SK-N-MC (cell line): ENCODE data around the gene SOX4.

Experiments used
- EZH2 ChIP-seq: fragments of 200-600 bp; sonication (generic); IDR thresholded peaks from one replicate; pipeline ENCODE4 v1.6.1; 2017; ENCODE audit warnings: antibody characterized with exemption
- FOXP2 ChIP-seq: optimal IDR thresholded peaks from 2 replicates; pipeline ENCODE3; 2011; ENCODE audit warnings: mild to moderate bottlenecking, moderate library complexity; ENCODE audit not compliant: insufficient read depth; ENCODE audit errors: extremely low read length, control extremely low read depth
- POLR2AphosphoS5 ChIP-seq: IDR thresholded peaks from 2 replicates; pipeline ENCODE4 v1.6.1; 2012; ENCODE audit warnings: mild to moderate bottlenecking, low read depth, low read length, borderline replicate concordance

- no peak for TF ChIP-seq EZH2
- peak; percentile 100 for TF ChIP-seq POLR2AphosphoS5
- no peak for TF ChIP-seq FOXP2
Measured at GRCh38 chr6:21593412-21593926, at the start of gene SOX4.
